ENCODE results near the gene MLYCD.

- TF ChIP-seq, protein P1, sequence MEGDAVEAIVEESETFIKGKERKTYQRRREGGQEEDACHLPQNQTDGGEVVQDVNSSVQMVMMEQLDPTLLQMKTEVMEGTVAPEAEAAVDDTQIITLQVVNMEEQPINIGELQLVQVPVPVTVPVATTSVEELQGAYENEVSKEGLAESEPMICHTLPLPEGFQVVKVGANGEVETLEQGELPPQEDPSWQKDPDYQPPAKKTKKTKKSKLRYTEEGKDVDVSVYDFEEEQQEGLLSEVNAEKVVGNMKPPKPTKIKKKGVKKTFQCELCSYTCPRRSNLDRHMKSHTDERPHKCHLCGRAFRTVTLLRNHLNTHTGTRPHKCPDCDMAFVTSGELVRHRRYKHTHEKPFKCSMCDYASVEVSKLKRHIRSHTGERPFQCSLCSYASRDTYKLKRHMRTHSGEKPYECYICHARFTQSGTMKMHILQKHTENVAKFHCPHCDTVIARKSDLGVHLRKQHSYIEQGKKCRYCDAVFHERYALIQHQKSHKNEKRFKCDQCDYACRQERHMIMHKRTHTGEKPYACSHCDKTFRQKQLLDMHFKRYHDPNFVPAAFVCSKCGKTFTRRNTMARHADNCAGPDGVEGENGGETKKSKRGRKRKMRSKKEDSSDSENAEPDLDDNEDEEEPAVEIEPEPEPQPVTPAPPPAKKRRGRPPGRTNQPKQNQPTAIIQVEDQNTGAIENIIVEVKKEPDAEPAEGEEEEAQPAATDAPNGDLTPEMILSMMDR (IDR thresholded peaks at IDR 0.05), result no peak
- no peak for TF ChIP-seq EZH2 (IDR thresholded peaks at IDR 0.05; ENCODE audit: borderline replicate concordance, insufficient read depth, low read depth, low read length, poor library complexity, severe bottlenecking)
Observed at GRCh38 chr16:83951544-83951943, 52.6 kb downstream of the MLYCD start.

All from B cell (primary cell).